GM23338 (cell line): ENCODE results near the gene LRTM2. TPM values are rescaled to one million over a fixed set of nuclear protein-coding genes. Genes with fewer than 3 reads are reported as not detected.

Source experiments
- ATAC-seq: fragments of 200-7000 bp; cut with Tn5 transposase; 3 replicates; pipeline ENCODE4 v1.9.1; 2020
- DNase-seq: peaks from one replicate; pipeline ENCODE4 v3.0.0-alpha.2; 2015; ENCODE audit warnings: low spot score
- H2AFZ ChIP-seq: fragments of 200-600 bp; sonication (generic); 2 replicates; pipeline ENCODE4 v1.8.0; 2016; ENCODE audit warnings: antibody characterized with exemption, mild to moderate bottlenecking, moderate library complexity
- H3F3A ChIP-seq: fragments of 200-600 bp; sonication (generic); replicated peaks from 2 replicates; pipeline ENCODE4 v1.8.0; 2017; ENCODE audit warnings: antibody characterized with exemption, mixed run types, low read depth
- H3K27ac ChIP-seq: fragments of 200-600 bp; sonication (generic); 2 replicates; pipeline ENCODE4 v1.6.1; 2016; ENCODE audit warnings: low read depth
- H3K27me3 ChIP-seq: fragments of 200-600 bp; sonication (generic); 2 replicates; pipeline ENCODE4 v1.8.0; 2016; ENCODE audit warnings: mild to moderate bottlenecking, mixed run types, moderate library complexity; ENCODE audit not compliant: insufficient read depth
- H3K36me3 ChIP-seq: fragments of 200-600 bp; sonication (generic); 2 replicates; pipeline ENCODE4 v1.8.0; 2016; ENCODE audit warnings: mild to moderate bottlenecking; ENCODE audit not compliant: insufficient read depth
- H3K4me1 ChIP-seq: fragments of 200-600 bp; sonication (generic); 2 replicates; pipeline ENCODE4 v1.8.0; 2016; ENCODE audit warnings: mild to moderate bottlenecking, moderate library complexity; ENCODE audit not compliant: insufficient read depth
- H3K4me2 ChIP-seq: fragments of 200-600 bp; sonication (generic); 2 replicates; pipeline ENCODE4 v1.7.1; 2017; ENCODE audit warnings: mixed run types
- H3K4me3 ChIP-seq: fragments of 200-600 bp; sonication (generic); 2 replicates; pipeline ENCODE4 v1.6.1; 2016; ENCODE audit warnings: mixed run types
- H3K79me2 ChIP-seq: fragments of 200-600 bp; sonication (generic); replicated peaks from 2 replicates; pipeline ENCODE4 v1.8.0; 2017; ENCODE audit warnings: mild to moderate bottlenecking; ENCODE audit not compliant: insufficient read depth
- H3K9me2 ChIP-seq: fragments of 200-600 bp; sonication (generic); 2 replicates; pipeline ENCODE4 v1.8.0; 2017; ENCODE audit not compliant: insufficient read depth
- H4K20me1 ChIP-seq: fragments of 200-600 bp; sonication (generic); replicated peaks from 2 replicates; pipeline ENCODE4 v1.8.0; 2017; ENCODE audit warnings: mild to moderate bottlenecking; ENCODE audit not compliant: insufficient read depth
- H3K27ac Mint-ChIP-seq: 2 replicates; pipeline ENCODE4 v1.8.0; 2020; ENCODE audit warnings: inconsistent platforms, mild to moderate bottlenecking, moderate library complexity, mixed read lengths
- H3K27me3 Mint-ChIP-seq: 3 replicates; pipeline ENCODE4 v1.8.0; 2022; ENCODE audit warnings: low read depth, mild to moderate bottlenecking, moderate library complexity, mixed read lengths, inconsistent platforms; ENCODE audit not compliant: insufficient read depth, poor library complexity
- H3K36me3 Mint-ChIP-seq: 3 replicates; pipeline ENCODE4 v1.8.0; 2021; ENCODE audit warnings: low read depth, mild to moderate bottlenecking, inconsistent platforms, moderate library complexity, mixed read lengths
- H3K4me1 Mint-ChIP-seq: 3 replicates; pipeline ENCODE4 v1.8.0; 2020; ENCODE audit warnings: mild to moderate bottlenecking, inconsistent platforms, mixed read lengths
- H3K4me3 Mint-ChIP-seq: 3 replicates; pipeline ENCODE4 v1.8.0; 2021; ENCODE audit warnings: moderate library complexity, mild to moderate bottlenecking, inconsistent platforms, mixed read lengths
- H3K9me3 Mint-ChIP-seq: 3 replicates; pipeline ENCODE4 v1.8.0; 2020; ENCODE audit warnings: moderate library complexity, mild to moderate bottlenecking, inconsistent platforms, mixed read lengths
- JUNB ChIP-seq: IDR thresholded peaks from one replicate; pipeline ENCODE4 v1.6.1; 2016; ENCODE audit warnings: antibody characterized with exemption; ENCODE audit not compliant: unreplicated experiment
- STAT1 ChIP-seq: IDR thresholded peaks from one replicate; pipeline ENCODE4 v1.6.1; 2016; ENCODE audit warnings: antibody characterized with exemption; ENCODE audit not compliant: unreplicated experiment
- ZNF114 ChIP-seq: fragments of 250-450 bp; sonication (Bioruptor Pico); IDR thresholded peaks from 2 replicates; pipeline ENCODE4 v1.5.0; 2020; ENCODE audit warnings: mild to moderate bottlenecking, moderate library complexity
- ZNF462 ChIP-seq: fragments of 250-450 bp; sonication (Bioruptor Pico); IDR thresholded peaks from 2 replicates; pipeline ENCODE4 v1.5.0; 2020; ENCODE audit warnings: mild to moderate bottlenecking, moderate library complexity
- polyA plus RNA-seq: library from polyadenylated mRNA; unstranded; fragments of >200 nt; fragmentation: Nextera tagmentation; extraction: Ambion mirVana; gene quantifications from 2 replicates; pipeline ENCODE4 v1.2.1, GENCODE V29; 2016
- total RNA-seq: library from RNA; depleted of rRNA; stranded (reverse); fragments of >200 nt; shearing (Covaris generic); gene quantifications from 2 replicates; pipeline ENCODE4 v1.2.3, GENCODE V29; 2014
- TF ChIP-seq, protein P1 (sequence below): IDR thresholded peaks from 2 replicates; pipeline ENCODE4 v1.6.1; 2016; ENCODE audit warnings: antibody characterized with exemption

LRTM2 gene
- total and polyA plus RNA-seq, 2 experiments from 2014 or later: 0.08 TPM; not detected in 1

DNA sequence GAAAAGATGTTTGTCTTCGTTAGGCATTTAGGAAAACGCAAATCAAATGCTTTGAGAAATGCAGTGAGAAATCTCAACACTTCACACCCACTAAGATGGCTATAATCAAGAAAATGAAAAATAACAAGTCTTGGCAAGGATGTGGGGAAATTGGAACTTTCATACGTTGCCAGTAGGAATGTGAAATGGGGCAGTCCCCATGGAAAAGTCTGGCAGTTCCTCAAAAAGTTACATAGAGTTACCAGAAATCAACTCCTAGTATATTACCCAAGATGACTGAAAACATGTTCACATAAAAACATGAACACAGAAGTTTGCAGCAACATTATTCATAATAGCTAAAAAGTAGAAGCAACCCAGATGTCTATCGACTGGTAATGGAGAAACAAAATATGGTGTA is 41.5 kb upstream of the LRTM2 start:
- TF ChIP-seq, protein P1, sequence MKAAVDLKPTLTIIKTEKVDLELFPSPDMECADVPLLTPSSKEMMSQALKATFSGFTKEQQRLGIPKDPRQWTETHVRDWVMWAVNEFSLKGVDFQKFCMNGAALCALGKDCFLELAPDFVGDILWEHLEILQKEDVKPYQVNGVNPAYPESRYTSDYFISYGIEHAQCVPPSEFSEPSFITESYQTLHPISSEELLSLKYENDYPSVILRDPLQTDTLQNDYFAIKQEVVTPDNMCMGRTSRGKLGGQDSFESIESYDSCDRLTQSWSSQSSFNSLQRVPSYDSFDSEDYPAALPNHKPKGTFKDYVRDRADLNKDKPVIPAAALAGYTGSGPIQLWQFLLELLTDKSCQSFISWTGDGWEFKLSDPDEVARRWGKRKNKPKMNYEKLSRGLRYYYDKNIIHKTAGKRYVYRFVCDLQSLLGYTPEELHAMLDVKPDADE: no peak
- TF ChIP-seq JUNB (no peak), ZNF114 (CRISPR knock-in tag) (no peak), ZNF462 (CRISPR knock-in tag) (no peak)
- peaks cover 22% of the 10 kb centered on the region; the same call in 1 of the 2 replicates for H4K20me1 ChIP-seq
- H3K9me2 ChIP-seq: no peaks in the 10 kb centered on the region
- no peaks in the 10 kb centered on the region for H3F3A ChIP-seq
- Mint-ChIP-seq H3K4me3 (no peak overlapping the region), H3K9me3 (no peaks in the 10 kb centered on the region), H3K4me1 (peaks cover 23% of the 10 kb centered on the region; the same call in 2 of the 3 replicates), H3K27ac (no peak overlapping the region), H3K27me3 (no peaks in the 10 kb centered on the region), H3K36me3 (peaks cover 3% of the 10 kb centered on the region; the same call in 2 of the 3 replicates)
- ATAC-seq (no peak), DNase-seq (no peak)
- peaks cover 27% of the 10 kb centered on the region for H3K79me2 ChIP-seq
- no peak overlapping the region for H3K27ac ChIP-seq
- H2AFZ ChIP-seq: no peak overlapping the region
- no peak overlapping the region for H3K4me3 ChIP-seq
- no peak overlapping the region for H3K4me2 ChIP-seq
- H3K4me1 ChIP-seq: 0 out of 2 replicates have a peak, but pooled peaks cover 13% of the 10 kb centered on the region
- H3K36me3 ChIP-seq: peaks cover 7% of the 10 kb centered on the region; the same call in 1 of the 2 replicates
- no peaks in the 10 kb centered on the region for H3K27me3 ChIP-seq

GRCh38 chr12:1779783-1780182 is 40.6 kb upstream of the LRTM2 start:
- Histone ChIP-seq H3K79me2 (peaks cover 23% of the 10 kb centered on the region), H3K4me1 (0 out of 2 replicates have a peak, but pooled peaks cover 13% of the 10 kb centered on the region), H3F3A (no peaks in the 10 kb centered on the region), H3K27ac (no peak overlapping the region), H3K36me3 (peaks cover 9% of the 10 kb centered on the region; the same call in 1 of the 2 replicates), H2AFZ (no peak overlapping the region), H3K4me3 (no peak overlapping the region), H3K9me2 (no peaks in the 10 kb centered on the region), H4K20me1 (peaks cover 16% of the 10 kb centered on the region; the same call in 1 of the 2 replicates), H3K4me2 (no peak overlapping the region), H3K27me3 (no peaks in the 10 kb centered on the region)
- ATAC-seq: no peak
- DNase-seq: no peak
- H3K36me3 Mint-ChIP-seq: peaks cover 4% of the 10 kb centered on the region; the same call in 2 of the 3 replicates
- no peak overlapping the region for H3K4me3 Mint-ChIP-seq
- H3K27me3 Mint-ChIP-seq: no peaks in the 10 kb centered on the region
- H3K4me1 Mint-ChIP-seq: peaks cover 18% of the 10 kb centered on the region; the same call in 2 of the 3 replicates
- no peak overlapping the region for H3K27ac Mint-ChIP-seq
- H3K9me3 Mint-ChIP-seq: no peaks in the 10 kb centered on the region
- TF ChIP-seq ZNF462 (CRISPR knock-in tag): no peak
- TF ChIP-seq STAT1: no peak
